HG02943 (cell line): ENCODE results near the gene ADD1.

Experiments
- ATAC-seq: cut with Tn5 transposase; IDR thresholded peaks from one replicate; pipeline ENCODE4 v1.9.1; 2021; ENCODE audit warnings: mild to moderate bottlenecking, low read depth, moderate library complexity; ENCODE audit not compliant: unreplicated experiment

ADD1 gene

GRCh38 chr4:2843263-2843940 is at the start of gene ADD1:
Gene ADD1, plus strand, starts transcription at chr4:2843844. Its CDS starts 32,072 bp downstream, at chr4:2875916.
- peak; percentile 79 for ATAC-seq

DNA sequence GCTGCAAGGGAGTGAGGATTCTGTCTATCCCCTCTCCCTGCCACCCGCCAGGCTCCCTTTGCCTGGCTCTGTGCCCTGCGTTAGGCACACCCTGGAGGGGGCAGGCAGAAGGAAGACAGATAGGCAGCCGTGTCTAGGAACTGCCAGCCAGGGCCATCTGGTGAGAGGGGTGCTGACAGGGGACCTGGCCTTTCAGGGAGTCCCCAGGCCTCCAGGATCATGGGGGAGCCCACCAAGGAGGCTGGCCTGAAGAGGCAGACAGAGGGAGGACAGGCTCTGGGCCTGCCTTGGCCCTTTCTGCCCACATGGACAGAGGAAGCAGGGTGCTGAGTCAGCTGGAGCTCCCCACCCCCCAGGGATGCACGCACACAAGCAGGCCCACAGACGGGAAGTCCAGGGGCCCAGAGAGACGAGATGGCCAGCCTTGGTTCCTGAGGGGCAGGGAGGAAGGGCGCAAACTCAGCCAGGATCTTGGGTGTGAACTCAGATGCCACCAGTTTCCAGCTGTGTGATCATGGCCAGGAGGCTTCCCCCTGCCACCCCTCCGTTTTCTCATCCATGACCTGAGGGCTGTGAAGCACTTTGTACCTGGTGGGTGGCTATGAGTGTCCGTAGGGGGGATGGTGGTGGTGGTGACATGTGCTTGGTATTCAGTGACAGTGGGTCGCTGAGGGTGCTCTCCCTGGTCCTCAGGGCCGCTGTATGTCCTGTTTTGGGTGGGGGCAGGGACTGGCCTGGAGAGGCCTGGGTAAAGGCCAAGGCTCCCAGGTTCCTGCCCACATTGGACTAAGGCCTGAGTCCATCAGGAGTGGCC is 49.0 kb upstream of the ADD1 start:
- ATAC-seq = no peak

DNA sequence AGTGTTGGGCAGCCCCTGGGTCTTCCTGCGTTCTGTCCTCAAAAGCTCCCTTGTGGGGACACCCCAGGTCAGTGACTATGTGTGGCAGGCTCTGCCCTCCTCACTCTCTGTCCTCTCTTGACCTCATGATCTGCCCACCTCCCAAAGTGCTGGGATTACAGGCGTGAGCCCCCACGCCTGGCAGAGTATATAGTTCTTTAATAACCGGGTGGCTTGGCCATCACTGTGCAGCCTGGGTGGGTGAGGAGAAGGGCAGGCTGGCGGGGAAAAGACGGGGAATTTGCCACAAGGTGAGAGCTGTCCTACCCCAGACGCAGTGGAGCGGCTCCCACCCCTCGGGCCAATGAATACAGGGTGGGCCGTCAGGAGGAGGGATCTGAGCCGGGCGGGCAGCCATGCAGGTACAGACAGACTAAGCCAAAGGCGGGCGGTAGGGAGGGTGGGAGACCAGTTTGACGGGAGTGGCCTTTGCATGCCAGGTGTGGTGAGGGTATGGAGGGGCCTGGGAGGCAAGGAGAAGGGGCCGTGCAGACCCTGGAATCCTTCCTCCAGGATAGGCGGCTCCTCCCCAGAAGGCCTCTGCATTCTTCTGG is 48.2 kb upstream of the ADD1 start:
- ATAC-seq = no peak

DNA sequence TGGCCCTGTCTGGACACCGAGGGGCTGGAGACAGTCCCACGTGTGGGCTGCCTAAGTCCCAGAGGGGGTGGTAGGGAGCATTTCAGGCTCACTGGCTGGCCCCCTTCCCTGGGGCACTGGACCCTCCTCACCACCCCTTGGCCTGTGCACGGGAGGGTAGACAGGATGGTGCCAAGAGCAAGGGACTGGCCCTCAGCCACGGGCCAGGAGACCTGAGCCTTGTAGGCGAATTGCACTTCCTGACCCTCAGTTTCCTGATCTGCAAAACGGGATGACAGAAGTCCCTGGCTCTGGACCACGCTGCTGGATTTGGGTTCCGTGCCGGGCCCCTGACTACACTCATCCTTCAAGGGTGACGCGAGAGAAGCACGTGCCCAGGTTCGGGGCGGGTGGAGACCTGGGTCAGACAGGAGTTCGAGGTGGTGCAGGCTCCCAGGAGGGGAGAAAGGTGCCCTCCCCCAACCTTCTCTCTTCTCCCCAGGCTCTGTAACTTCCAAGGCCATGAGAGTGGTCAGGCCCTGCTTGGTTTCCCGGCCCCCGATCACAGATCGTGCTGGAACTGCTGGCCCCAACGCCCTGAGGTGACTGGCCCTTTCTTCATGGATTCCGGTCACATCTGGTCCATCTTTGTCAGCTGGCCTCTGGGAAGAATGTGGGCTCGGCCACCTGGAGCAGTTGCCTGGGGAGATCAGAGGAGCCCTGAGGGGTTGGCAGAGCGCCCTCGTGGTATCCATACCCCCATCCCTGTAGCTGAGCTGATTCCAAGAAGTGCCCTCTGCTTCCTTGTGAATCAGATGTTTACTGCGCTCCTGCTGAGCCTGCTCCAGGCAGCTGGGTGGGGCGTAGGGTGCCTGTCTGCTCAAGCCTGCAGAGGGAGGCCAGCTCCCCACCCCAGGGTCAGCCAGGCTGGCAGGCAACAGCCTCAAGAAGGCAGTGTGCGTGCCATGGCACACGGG is 47.5 kb upstream of the ADD1 start:
- ATAC-seq = no peak

DNA sequence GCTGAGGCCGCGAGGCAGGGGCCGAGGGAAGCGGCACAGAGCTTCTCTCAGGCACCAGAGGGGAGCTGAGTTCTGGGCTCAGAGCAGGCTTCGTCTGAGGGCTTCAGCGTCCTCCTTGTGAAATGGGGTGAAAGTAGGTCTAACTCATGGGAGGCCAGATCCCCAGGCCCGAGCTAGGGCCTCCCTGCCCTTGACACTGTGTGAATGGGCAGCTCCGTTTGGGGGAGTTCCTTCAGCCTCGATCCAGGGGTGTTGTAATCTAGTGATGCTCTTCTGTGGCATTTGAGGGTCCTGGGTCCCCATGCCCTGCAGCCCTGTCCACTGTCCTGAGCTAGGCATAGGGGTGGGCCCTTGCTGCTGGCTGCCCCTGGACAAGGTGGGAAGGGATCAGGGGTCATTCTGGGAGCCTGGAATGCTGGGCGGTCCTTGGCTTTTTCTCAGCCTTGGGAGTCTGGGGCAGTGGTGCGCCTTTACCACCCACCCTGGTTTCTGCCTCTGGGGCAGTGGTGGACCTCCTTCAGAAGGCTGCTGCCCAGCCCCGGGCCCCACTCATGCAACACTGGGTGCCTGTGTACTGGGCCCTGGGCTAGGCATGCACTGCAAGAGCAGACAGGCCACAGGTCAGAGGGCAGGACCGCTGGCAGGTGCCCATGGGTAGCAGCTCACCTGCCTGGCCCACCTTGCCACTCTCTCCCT is 46.6 kb upstream of the ADD1 start:
- no peak for ATAC-seq

DNA sequence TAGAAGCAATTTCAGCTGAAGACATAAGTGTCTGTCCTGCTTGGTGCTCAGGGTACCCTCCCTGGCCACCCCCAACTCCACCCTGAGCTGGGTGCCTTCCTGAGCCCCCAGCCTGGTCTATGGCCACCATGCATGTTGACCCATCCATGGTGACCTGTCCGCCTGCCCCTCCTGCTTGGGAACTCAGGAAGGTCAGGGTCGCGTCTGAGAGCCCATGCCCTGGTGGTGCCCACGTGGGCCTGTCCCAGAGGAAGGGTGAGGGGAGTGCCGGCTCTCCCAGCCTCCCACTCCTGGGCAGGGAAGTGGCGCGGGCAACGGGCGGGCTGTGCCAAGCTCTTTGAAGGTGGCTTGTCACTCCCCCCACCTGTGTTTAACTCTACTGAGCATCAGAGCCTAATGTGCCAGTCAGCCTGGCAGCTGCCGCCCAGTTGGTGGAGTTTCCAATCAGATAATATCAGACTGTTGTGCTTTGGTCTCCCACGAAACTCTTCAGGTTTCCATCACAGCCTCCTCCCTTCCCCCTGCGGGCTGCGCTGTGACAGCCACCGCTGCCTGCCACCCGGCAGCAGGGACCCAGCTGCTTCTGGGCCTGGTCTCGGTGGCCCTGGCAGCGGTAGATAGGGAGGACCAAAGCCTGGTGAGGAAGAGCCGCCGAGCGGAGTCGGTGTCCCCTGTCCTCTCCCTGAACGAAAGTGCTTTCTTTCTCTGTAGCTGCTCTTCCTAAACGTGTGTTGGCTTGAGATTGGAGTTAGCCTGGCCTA is 45.9 kb upstream of the ADD1 start:
- ATAC-seq = no peak

DNA sequence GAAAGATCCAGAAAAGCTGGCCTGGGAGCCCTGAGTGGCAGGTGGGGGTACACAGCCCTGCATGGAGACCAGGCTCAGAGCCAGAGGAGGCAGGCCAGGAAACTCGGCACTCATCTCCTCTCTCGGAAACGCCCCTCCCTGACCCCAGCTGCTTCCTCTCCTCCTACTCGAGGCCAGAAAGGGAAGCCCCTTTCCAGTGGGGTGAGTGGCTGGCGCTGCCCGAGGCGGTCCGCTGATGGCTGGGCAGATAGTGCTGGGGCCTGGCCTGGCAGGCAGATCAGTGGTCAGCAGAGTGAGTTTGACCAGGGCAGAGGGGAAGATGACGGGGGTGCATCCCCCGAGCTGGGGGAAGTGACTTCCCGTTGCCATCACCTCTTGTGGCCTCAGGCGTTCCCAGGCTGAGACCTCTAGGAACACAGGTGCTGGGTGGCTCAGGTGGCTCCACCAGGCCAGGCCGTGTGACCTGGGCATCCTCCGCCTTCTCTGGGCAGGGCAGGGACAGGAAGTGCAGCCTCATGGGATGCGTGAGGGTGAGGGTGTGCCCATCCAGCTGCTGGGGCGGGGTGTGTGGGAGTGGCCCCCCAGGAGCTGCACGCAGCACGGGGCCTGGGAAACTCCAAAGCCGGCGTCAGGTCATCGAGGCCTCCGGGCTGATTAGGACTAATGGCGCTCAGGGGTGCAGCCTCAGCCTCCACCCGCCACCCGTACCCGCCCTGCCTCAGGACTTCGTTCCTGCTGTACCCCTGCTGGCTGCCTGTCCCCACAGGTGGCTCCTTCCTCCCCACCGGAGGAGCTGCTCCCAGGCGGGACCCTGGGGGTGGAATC is 45.0 kb upstream of the ADD1 start:
- ATAC-seq = no peak

DNA sequence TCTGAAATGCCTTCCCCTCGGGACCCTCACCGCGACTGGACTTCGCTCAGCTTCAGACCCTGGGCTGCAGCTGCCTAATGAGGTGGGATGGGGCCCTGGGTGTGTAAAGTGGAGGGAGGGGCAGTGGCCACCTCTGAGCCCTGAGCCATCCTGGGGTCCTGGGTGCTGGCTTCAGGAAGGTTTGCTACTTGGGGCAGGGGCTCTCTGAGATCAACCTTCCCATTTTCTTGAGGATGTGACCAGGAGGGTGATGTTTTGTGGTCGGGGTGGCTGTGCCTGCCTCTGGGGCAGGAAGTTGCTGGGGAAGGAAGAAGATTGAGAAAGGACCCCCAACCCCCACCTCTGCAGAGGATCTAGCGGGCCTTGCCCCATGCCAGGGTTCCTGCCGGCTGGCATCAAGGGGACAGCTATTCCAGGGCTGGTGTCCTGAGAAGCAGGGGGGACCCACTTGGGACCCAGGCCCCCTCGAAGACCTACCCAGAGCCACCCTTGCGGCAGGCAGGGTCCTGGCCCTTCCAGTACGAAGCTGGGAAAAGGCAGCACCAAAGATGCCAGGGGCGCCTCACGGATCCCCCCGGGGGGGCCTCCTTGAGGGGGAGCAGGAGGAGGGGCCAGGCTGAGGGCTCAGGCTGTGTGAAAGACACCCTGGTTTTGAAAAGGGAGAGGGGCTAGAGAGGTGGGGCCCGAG is 44.3 kb upstream of the ADD1 start:
- no peak for ATAC-seq

DNA sequence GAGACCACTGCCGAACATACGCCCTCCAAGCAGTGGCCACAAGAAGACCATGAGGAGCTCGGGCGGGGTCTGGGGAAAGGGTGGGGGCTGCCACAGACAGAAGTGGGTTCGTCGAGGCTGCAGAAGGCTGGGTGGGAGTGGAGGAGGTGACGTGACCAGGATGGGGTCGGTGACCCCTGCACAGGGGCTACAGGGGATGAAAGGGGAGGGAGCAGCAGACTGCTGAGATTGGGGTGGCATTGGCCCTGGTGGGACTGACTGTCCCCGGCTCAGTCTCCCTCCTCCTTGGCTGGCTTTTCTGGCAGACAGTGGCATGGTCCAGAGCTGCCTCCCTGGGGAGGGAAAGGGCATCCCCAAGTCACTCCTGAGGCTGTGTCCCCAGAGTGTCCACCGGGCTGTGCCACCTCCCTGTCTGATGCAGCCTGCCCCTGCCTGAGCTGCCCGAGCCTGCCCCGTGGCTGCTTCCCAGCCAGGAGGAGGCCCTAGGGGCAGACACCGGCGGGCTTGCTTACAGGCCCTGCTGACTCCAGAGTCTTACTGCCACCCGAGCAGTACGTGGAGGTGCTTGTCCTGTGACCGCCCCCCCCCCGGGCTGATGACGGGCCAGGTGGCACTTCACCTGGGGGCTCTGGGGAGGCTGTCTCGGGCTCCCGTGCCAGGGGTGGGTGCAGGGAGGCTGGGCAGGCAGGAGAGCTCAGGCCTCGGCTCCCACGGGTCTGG is 43.5 kb upstream of the ADD1 start:
- ATAC-seq = no peak

- ATAC-seq = no peak
Measured at GRCh38 chr4:2800691-2801596, 42.7 kb upstream of the ADD1 start.

GRCh38 chr4:2802618-2803531 is 40.8 kb upstream of the ADD1 start:
- ATAC-seq = no peak

- ATAC-seq = no peak
Measured at GRCh38 chr4:2803624-2804448, 39.8 kb upstream of the ADD1 start.

GRCh38 chr4:2804449-2804972 is 39.1 kb upstream of the ADD1 start:
- ATAC-seq = no peak

- no peak for ATAC-seq
Measured at GRCh38 chr4:2804973-2805501, 38.6 kb upstream of the ADD1 start.
